Measurements from ENCODE around the gene NECTIN2.
A peak's percentile ranks its signal among the peaks of the same experiment; 100 is the strongest.
"Not testable (repeated sequence)": the region's sequence is repeated elsewhere in the genome, so short reads cannot be mapped to it uniquely, and the experiment has no call there.

NECTIN2 gene

GRCh38 chr19:44908836-44909261 lies 62.8 kb downstream of the NECTIN2 start:
- no peak for DNase-seq (ENCODE audit: low read depth, low spot score)
- Histone ChIP-seq H3K9me3 (ENCODE audit: control insufficient read depth, insufficient read depth, low read length) (no peaks in the 10 kb centered on the region), H3K4me1 (ENCODE audit: control insufficient read depth, insufficient read depth, low read length) (peaks cover 4% of the 10 kb centered on the region), H3K36me3 (ENCODE audit: control insufficient read depth, insufficient read depth, low read length) (peaks cover 18% of the 10 kb centered on the region), H3K27ac (ENCODE audit: low read length) (no peak overlapping the region), H3K4me3 (ENCODE audit: low read length) (no peak overlapping the region), H3K27me3 (ENCODE audit: control insufficient read depth, insufficient read depth, low read length) (no peaks in the 10 kb centered on the region)
- WGBS (ENCODE audit: insufficient coverage, insufficient read length), result no CpG with 5 or more reads among the region's 44 CpGs

GRCh38 chr19:44909775-44910174 lies 63.7 kb downstream of the NECTIN2 start:
- Histone ChIP-seq H3K27ac (ENCODE audit: low read length) (no peak overlapping the region), H3K4me3 (ENCODE audit: low read length) (no peak overlapping the region)
- no CpG with 5 or more reads among the region's 5 CpGs for WGBS (ENCODE audit: insufficient coverage, insufficient read length)

GRCh38 chr19:44911896-44912295 lies 65.8 kb downstream of the NECTIN2 start:
- DNase-seq (ENCODE audit: low read depth, low spot score), result not testable (repeated sequence)
- no CpG with 5 or more reads among the region's 6 CpGs for WGBS (ENCODE audit: insufficient coverage, insufficient read length)

More at GRCh38 chr19:44909775-44910174, 63.7 kb downstream of the NECTIN2 start:
- H3K27me3 ChIP-seq (ENCODE audit: control insufficient read depth, insufficient read depth, low read length), result no peaks in the 10 kb centered on the region
- H3K4me1 ChIP-seq (ENCODE audit: control insufficient read depth, insufficient read depth, low read length), result peaks cover 4% of the 10 kb centered on the region
- no peaks in the 10 kb centered on the region for H3K9me3 ChIP-seq (ENCODE audit: control insufficient read depth, insufficient read depth, low read length)
- no peak for DNase-seq (ENCODE audit: low read depth, low spot score)
- H3K36me3 ChIP-seq (ENCODE audit: control insufficient read depth, insufficient read depth, low read length), result peaks cover 18% of the 10 kb centered on the region

GRCh38 chr19:44912854-44913253 lies 66.8 kb downstream of the NECTIN2 start:
- no peak for DNase-seq (ENCODE audit: low read depth, low spot score)
- Histone ChIP-seq H3K36me3 (ENCODE audit: control insufficient read depth, insufficient read depth, low read length) (peaks cover 14% of the 10 kb centered on the region), H3K27ac (ENCODE audit: low read length) (no peak overlapping the region), H3K27me3 (ENCODE audit: control insufficient read depth, insufficient read depth, low read length) (no peaks in the 10 kb centered on the region), H3K9me3 (ENCODE audit: control insufficient read depth, insufficient read depth, low read length) (no peaks in the 10 kb centered on the region), H3K4me1 (ENCODE audit: control insufficient read depth, insufficient read depth, low read length) (peaks cover 4% of the 10 kb centered on the region; the same call in 1 of the 2 replicates), H3K4me3 (ENCODE audit: low read length) (no peak overlapping the region)
- WGBS (ENCODE audit: insufficient coverage, insufficient read length), result no CpG with 5 or more reads among the region's 6 CpGs

More at GRCh38 chr19:44911896-44912295, 65.8 kb downstream of the NECTIN2 start:
- not testable (repeated sequence) for H3K4me3 ChIP-seq (ENCODE audit: low read length); H3K27me3 ChIP-seq (ENCODE audit: control insufficient read depth, insufficient read depth, low read length); H3K9me3 ChIP-seq (ENCODE audit: control insufficient read depth, insufficient read depth, low read length); H3K27ac ChIP-seq (ENCODE audit: low read length); H3K4me1 ChIP-seq (ENCODE audit: control insufficient read depth, insufficient read depth, low read length)
- H3K36me3 ChIP-seq (ENCODE audit: control insufficient read depth, insufficient read depth, low read length), result peaks cover 18% of the 10 kb centered on the region

GRCh38 chr19:44913512-44914432 lies 67.7 kb downstream of the NECTIN2 start:
- not testable (repeated sequence) for H3K9me3 ChIP-seq (ENCODE audit: control insufficient read depth, insufficient read depth, low read length); DNase-seq (ENCODE audit: low read depth, low spot score); H3K4me3 ChIP-seq (ENCODE audit: low read length); H3K27me3 ChIP-seq (ENCODE audit: control insufficient read depth, insufficient read depth, low read length); H3K27ac ChIP-seq (ENCODE audit: low read length); H3K4me1 ChIP-seq (ENCODE audit: control insufficient read depth, insufficient read depth, low read length); H3K36me3 ChIP-seq (ENCODE audit: control insufficient read depth, insufficient read depth, low read length)
- no CpG with 5 or more reads among the region's 23 CpGs for WGBS (ENCODE audit: insufficient coverage, insufficient read length)

- not testable (repeated sequence) for H3K27ac ChIP-seq (ENCODE audit: low read length); H3K9me3 ChIP-seq (ENCODE audit: control insufficient read depth, insufficient read depth, low read length); H3K36me3 ChIP-seq (ENCODE audit: control insufficient read depth, insufficient read depth, low read length); H3K4me1 ChIP-seq (ENCODE audit: control insufficient read depth, insufficient read depth, low read length); H3K27me3 ChIP-seq (ENCODE audit: control insufficient read depth, insufficient read depth, low read length); DNase-seq (ENCODE audit: low read depth, low spot score)
- H3K4me3 ChIP-seq (ENCODE audit: low read length), result peak within 1 kb of the TSS; percentile 52; the same call in 1 of the 2 replicates
- WGBS (ENCODE audit: insufficient coverage, insufficient read length), result no CpG with 5 or more reads among the region's 28 CpGs
These were observed 68.5 kb downstream of the NECTIN2 start, which contains the start of gene APOC1 for GRCh38 chr19:44914433-44915206. APOC1 (plus strand) TSS chr19:44914608; CDS start chr19:44914892, 284 bp downstream.

- Histone ChIP-seq H3K4me3 (ENCODE audit: low read length) (no peak overlapping the region), H3K36me3 (ENCODE audit: control insufficient read depth, insufficient read depth, low read length) (no peaks in the 10 kb centered on the region), H3K27ac (ENCODE audit: low read length) (no peak overlapping the region), H3K27me3 (ENCODE audit: control insufficient read depth, insufficient read depth, low read length) (no peaks in the 10 kb centered on the region), H3K9me3 (ENCODE audit: control insufficient read depth, insufficient read depth, low read length) (no peaks in the 10 kb centered on the region), H3K4me1 (ENCODE audit: control insufficient read depth, insufficient read depth, low read length) (no peaks in the 10 kb centered on the region; the same call in 1 of the 2 replicates)
- WGBS (ENCODE audit: insufficient coverage, insufficient read length), result no CpG with 5 or more reads among the region's 8 CpGs
- no peak for DNase-seq (ENCODE audit: low read depth, low spot score)
These were observed 78.2 kb downstream of the NECTIN2 start for GRCh38 chr19:44924243-44924725.

GRCh38 chr19:44925114-44925891 lies 79.2 kb downstream of the NECTIN2 start:
- DNase-seq (ENCODE audit: low read depth, low spot score), result no peak
- Histone ChIP-seq H3K27me3 (ENCODE audit: control insufficient read depth, insufficient read depth, low read length) (no peaks in the 10 kb centered on the region), H3K4me1 (ENCODE audit: control insufficient read depth, insufficient read depth, low read length) (no peaks in the 10 kb centered on the region; the same call in 1 of the 2 replicates), H3K27ac (ENCODE audit: low read length) (no peak overlapping the region), H3K4me3 (ENCODE audit: low read length) (no peak overlapping the region), H3K9me3 (ENCODE audit: control insufficient read depth, insufficient read depth, low read length) (no peaks in the 10 kb centered on the region), H3K36me3 (ENCODE audit: control insufficient read depth, insufficient read depth, low read length) (no peaks in the 10 kb centered on the region)
- no CpG with 5 or more reads among the region's 8 CpGs for WGBS (ENCODE audit: insufficient coverage, insufficient read length)

GRCh38 chr19:44926245-44927077 lies 80.4 kb downstream of the NECTIN2 start:
- not testable (repeated sequence) for H3K4me3 ChIP-seq (ENCODE audit: low read length); H3K4me1 ChIP-seq (ENCODE audit: control insufficient read depth, insufficient read depth, low read length); H3K9me3 ChIP-seq (ENCODE audit: control insufficient read depth, insufficient read depth, low read length); DNase-seq (ENCODE audit: low read depth, low spot score); H3K27me3 ChIP-seq (ENCODE audit: control insufficient read depth, insufficient read depth, low read length); H3K36me3 ChIP-seq (ENCODE audit: control insufficient read depth, insufficient read depth, low read length); H3K27ac ChIP-seq (ENCODE audit: low read length)
- WGBS (ENCODE audit: insufficient coverage, insufficient read length), result no CpG with 5 or more reads among the region's 19 CpGs
